Measurements from ENCODE around the gene UFC1. TPM values are rescaled to one million over a fixed set of nuclear protein-coding genes. Genes with fewer than 3 reads are reported as not detected.

UFC1 gene
- total and polyA plus RNA-seq, 2 of the 13 experiments (the other 11 are each of a cell fraction or from before 2014, with no cell fraction given), result 72.8 to 85.2 TPM

- TF ChIP-seq, protein P1, sequence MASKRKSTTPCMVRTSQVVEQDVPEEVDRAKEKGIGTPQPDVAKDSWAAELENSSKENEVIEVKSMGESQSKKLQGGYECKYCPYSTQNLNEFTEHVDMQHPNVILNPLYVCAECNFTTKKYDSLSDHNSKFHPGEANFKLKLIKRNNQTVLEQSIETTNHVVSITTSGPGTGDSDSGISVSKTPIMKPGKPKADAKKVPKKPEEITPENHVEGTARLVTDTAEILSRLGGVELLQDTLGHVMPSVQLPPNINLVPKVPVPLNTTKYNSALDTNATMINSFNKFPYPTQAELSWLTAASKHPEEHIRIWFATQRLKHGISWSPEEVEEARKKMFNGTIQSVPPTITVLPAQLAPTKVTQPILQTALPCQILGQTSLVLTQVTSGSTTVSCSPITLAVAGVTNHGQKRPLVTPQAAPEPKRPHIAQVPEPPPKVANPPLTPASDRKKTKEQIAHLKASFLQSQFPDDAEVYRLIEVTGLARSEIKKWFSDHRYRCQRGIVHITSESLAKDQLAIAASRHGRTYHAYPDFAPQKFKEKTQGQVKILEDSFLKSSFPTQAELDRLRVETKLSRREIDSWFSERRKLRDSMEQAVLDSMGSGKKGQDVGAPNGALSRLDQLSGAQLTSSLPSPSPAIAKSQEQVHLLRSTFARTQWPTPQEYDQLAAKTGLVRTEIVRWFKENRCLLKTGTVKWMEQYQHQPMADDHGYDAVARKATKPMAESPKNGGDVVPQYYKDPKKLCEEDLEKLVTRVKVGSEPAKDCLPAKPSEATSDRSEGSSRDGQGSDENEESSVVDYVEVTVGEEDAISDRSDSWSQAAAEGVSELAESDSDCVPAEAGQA (IDR thresholded peaks at IDR 0.05; ENCODE audit: low read depth), result peak; percentile 99
- TF ChIP-seq, protein P1 (CRISPR knock-in tag; IDR thresholded peaks at IDR 0.05; ENCODE audit: borderline replicate concordance), result no peak
- TF ChIP-seq, protein P2, sequence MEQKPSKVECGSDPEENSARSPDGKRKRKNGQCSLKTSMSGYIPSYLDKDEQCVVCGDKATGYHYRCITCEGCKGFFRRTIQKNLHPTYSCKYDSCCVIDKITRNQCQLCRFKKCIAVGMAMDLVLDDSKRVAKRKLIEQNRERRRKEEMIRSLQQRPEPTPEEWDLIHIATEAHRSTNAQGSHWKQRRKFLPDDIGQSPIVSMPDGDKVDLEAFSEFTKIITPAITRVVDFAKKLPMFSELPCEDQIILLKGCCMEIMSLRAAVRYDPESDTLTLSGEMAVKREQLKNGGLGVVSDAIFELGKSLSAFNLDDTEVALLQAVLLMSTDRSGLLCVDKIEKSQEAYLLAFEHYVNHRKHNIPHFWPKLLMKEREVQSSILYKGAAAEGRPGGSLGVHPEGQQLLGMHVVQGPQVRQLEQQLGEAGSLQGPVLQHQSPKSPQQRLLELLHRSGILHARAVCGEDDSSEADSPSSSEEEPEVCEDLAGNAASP (CRISPR knock-in tag; IDR thresholded peaks at IDR 0.05; ENCODE audit: borderline replicate concordance), result peak; percentile 23; the same call in 1 of the 2 replicates
- peak; percentile 38; the same call in 1 of the 2 replicates for TF ChIP-seq RFXAP (CRISPR knock-in tag; IDR thresholded peaks at IDR 0.05; ENCODE audit: borderline replicate concordance)
- TF ChIP-seq, protein P3, sequence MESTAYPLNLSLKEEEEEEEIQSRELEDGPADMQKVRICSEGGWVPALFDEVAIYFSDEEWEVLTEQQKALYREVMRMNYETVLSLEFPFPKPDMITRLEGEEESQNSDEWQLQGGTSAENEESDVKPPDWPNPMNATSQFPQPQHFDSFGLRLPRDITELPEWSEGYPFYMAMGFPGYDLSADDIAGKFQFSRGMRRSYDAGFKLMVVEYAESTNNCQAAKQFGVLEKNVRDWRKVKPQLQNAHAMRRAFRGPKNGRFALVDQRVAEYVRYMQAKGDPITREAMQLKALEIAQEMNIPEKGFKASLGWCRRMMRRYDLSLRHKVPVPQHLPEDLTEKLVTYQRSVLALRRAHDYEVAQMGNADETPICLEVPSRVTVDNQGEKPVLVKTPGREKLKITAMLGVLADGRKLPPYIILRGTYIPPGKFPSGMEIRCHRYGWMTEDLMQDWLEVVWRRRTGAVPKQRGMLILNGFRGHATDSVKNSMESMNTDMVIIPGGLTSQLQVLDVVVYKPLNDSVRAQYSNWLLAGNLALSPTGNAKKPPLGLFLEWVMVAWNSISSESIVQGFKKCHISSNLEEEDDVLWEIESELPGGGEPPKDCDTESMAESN (CRISPR knock-in tag; conservative IDR thresholded peaks at IDR 0.05), result peak; percentile 70; the same call in 1 of the 2 replicates
- TF ChIP-seq, protein P4, sequence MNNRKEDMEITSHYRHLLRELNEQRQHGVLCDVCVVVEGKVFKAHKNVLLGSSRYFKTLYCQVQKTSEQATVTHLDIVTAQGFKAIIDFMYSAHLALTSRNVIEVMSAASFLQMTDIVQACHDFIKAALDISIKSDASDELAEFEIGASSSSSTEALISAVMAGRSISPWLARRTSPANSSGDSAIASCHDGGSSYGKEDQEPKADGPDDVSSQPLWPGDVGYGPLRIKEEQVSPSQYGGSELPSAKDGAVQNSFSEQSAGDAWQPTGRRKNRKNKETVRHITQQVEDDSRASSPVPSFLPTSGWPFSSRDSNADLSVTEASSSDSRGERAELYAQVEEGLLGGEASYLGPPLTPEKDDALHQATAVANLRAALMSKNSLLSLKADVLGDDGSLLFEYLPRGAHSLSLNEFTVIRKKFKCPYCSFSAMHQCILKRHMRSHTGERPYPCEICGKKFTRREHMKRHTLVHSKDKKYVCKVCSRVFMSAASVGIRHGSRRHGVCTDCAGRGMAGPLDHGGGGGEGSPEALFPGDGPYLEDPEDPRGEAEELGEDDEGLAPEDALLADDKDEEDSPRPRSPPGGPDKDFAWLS (CRISPR knock-in tag; IDR thresholded peaks at IDR 0.05; ENCODE audit: borderline replicate concordance), result no peak
- peak; percentile 15; the same call in 1 of the 2 replicates for TF ChIP-seq GLI4 (CRISPR knock-in tag; IDR thresholded peaks at IDR 0.05; ENCODE audit: borderline replicate concordance)
- TF ChIP-seq KLF11 (CRISPR knock-in tag; IDR thresholded peaks at IDR 0.05), result peak; percentile 50; the same call in 1 of the 2 replicates
- TF ChIP-seq ZNF350 (CRISPR knock-in tag; IDR thresholded peaks at IDR 0.05; ENCODE audit: borderline replicate concordance, low read depth), result peak; percentile 83; the same call in 1 of the 2 replicates
- TF ChIP-seq NR3C1 (CRISPR knock-in tag; IDR thresholded peaks at IDR 0.05), result no peak
- 0 out of 2 replicates have a peak, but pooled peaks have one; percentile 13 for TF ChIP-seq NFKBIZ (CRISPR knock-in tag; IDR thresholded peaks at IDR 0.05)
- peak; percentile 88 for TF ChIP-seq ZNF724P (CRISPR knock-in tag; IDR thresholded peaks at IDR 0.05; ENCODE audit: borderline replicate concordance)
- TF ChIP-seq PHF21A (CRISPR knock-in tag; IDR thresholded peaks at IDR 0.05), result 0 out of 2 replicates have a peak, but pooled peaks have one; percentile 26
- TF ChIP-seq KAT8 (CRISPR knock-in tag; IDR thresholded peaks at IDR 0.05), result peak; percentile 90
These were observed 48.3 kb downstream of the UFC1 start, which contains the start of gene NDUFS2 (continued) for GRCh38 chr1:161201836-161202712.

Measured in HepG2 (cell line).